A549 (cell line): ENCODE measurements around the gene TACC2. TPM values are rescaled to one million over a fixed set of nuclear protein-coding genes. Genes with fewer than 3 reads are reported as not detected.
A peak's percentile ranks its signal among the peaks of the same experiment; 100 is the strongest.

Experiments used
- ATAC-seq, 2 experiments: fragments of 200-7000 bp in 1 of 2; fragments of >200 bp in 1 of 2; cut with Nextera tagmentation in 1 of 2; cut with Tn5 transposase in 1 of 2; 3 replicates each; pipeline versions ENCODE4 v1.8.0 to v1.9.1; 2018 to 2020; ENCODE audit warnings: mild to moderate bottlenecking in 1 of 2, moderate library complexity in 1 of 2
- CTCF ChIA-PET: fragments of 300-600 bp; sonication (Branson Sonifier 250); formaldehyde crosslinking; extraction: SDS; loops from one replicate; lab custom pipeline; 2021; ENCODE audit warnings: antibody characterized with exemption, inconsistent platforms; lab: Yijun Ruan, JAX
- POLR2A ChIA-PET: fragments of 350-600 bp; formaldehyde crosslinking; extraction: SDS; loops from one replicate; lab custom pipeline; 2021; ENCODE audit warnings: antibody characterized with exemption, inconsistent platforms; lab: Yijun Ruan, JAX
- DNase-seq, 2 experiments: peaks; one replicate each; pipeline versions ENCODE4 v3.0.0 to v3.0.0-alpha.2; 2011 to 2016; ENCODE audit warnings: low read depth in 1 of 2, low spot score in 1 of 2
- FAIRE-seq: peaks from 2 replicates; lab custom pipeline; 2011; peaks lifted over from hg19 to GRCh38; lab: Jason Lieb, UNC
- H3K27ac ChIP-seq, 2 experiments: fragments of >200 bp; sonication (Bioruptor Twin); formaldehyde crosslinking; 3 replicates each; pipeline ENCODE4 v1.5.1; 2016 to 2017
- H3K4me1 ChIP-seq: fragments of >200 bp; sonication (Bioruptor Twin); formaldehyde crosslinking; 3 replicates; pipeline ENCODE4 v1.6.1; 2016
- H3K4me2 ChIP-seq: fragments of >200 bp; sonication (Bioruptor Twin); formaldehyde crosslinking; 3 replicates; pipeline ENCODE4 v1.6.1; 2016
- H3K4me3 ChIP-seq: fragments of >200 bp; sonication (Bioruptor Twin); formaldehyde crosslinking; 3 replicates; pipeline ENCODE4 v1.5.1; 2016
- H3K9me3 ChIP-seq: fragments of >200 bp; sonication (Bioruptor Twin); formaldehyde crosslinking; 3 replicates; pipeline ENCODE4 v1.6.1; 2016
- BCL3 ChIP-seq: fragments of >200 bp; sonication (Bioruptor Twin); formaldehyde crosslinking; IDR thresholded peaks from 3 replicates; pipeline ENCODE4 v1.6.1; 2016
- CBX2 ChIP-seq: fragments of 200-600 bp; sonication (generic); IDR thresholded peaks from 2 replicates; pipeline ENCODE4 v1.6.1; 2016; ENCODE audit warnings: low read depth, mild to moderate bottlenecking, borderline replicate concordance
- CBX8 ChIP-seq: fragments of 200-600 bp; sonication (generic); IDR thresholded peaks from 2 replicates; pipeline ENCODE4 v1.6.1; 2016
- CEBPB ChIP-seq, 2 experiments: fragments of >200 bp in 1 of 2; sonication (Bioruptor Twin) in 1 of 2; formaldehyde crosslinking in 1 of 2; IDR thresholded peaks; 2 replicates each; pipeline ENCODE4 v1.6.1; 2012 to 2016
- E2F6 ChIP-seq: IDR thresholded peaks from 2 replicates; pipeline ENCODE4 v1.6.1; 2012; ENCODE audit warnings: low read depth, borderline replicate concordance
- EHF ChIP-seq: fragments of 250-450 bp; sonication (Bioruptor Pico); IDR thresholded peaks from 2 replicates; pipeline ENCODE4 v1.5.0; 2020; ENCODE audit warnings: mild to moderate bottlenecking
- HDAC2 ChIP-seq: fragments of 200-600 bp; sonication (generic); IDR thresholded peaks from 2 replicates; pipeline ENCODE4 v1.6.1; 2016
- HES2 ChIP-seq: fragments of >200 bp; sonication (Bioruptor Twin); formaldehyde crosslinking; IDR thresholded peaks from 2 replicates; pipeline ENCODE4 v1.6.1; 2016
- HOXA7 ChIP-seq: fragments of 250-450 bp; sonication (Bioruptor Pico); IDR thresholded peaks from 2 replicates; pipeline ENCODE4 v1.5.0; 2020; ENCODE audit warnings: mild to moderate bottlenecking, moderate library complexity
- HOXB5 ChIP-seq: fragments of 250-450 bp; sonication (Bioruptor Pico); IDR thresholded peaks from 2 replicates; pipeline ENCODE4 v1.5.0; 2020; ENCODE audit warnings: mild to moderate bottlenecking, moderate library complexity
- JUN ChIP-seq, 2 experiments: fragments of >200 bp; sonication (Bioruptor Twin); formaldehyde crosslinking; IDR thresholded peaks; 2 replicates in 1 of 2; 3 replicates in 1 of 2; pipeline ENCODE4 v1.6.1; 2016 to 2017
- MAFK ChIP-seq: fragments of 450-650 bp; IDR thresholded peaks from 2 replicates; pipeline ENCODE4 v1.6.1; 2014; ENCODE audit not compliant: partially characterized antibody
- MAZ ChIP-seq: fragments of 150-350 bp; IDR thresholded peaks from 2 replicates; pipeline ENCODE4 v1.6.1; 2014; ENCODE audit warnings: antibody characterized with exemption, low read depth, low read length, borderline replicate concordance
- NPAS2 ChIP-seq: fragments of 250-450 bp; sonication (Bioruptor Pico); IDR thresholded peaks from 2 replicates; pipeline ENCODE4 v1.8.0; 2022; ENCODE audit warnings: mild to moderate bottlenecking, moderate library complexity, borderline replicate concordance
- PBX3 ChIP-seq: IDR thresholded peaks from 2 replicates; pipeline ENCODE4 v1.6.1; 2012
- PHF8 ChIP-seq: fragments of 200-600 bp; sonication (generic); IDR thresholded peaks from 2 replicates; pipeline ENCODE4 v1.6.1; 2016; ENCODE audit warnings: low read depth, mild to moderate bottlenecking, antibody characterized with exemption, moderate library complexity, borderline replicate concordance
- POLR2A ChIP-seq: IDR thresholded peaks from 2 replicates; pipeline ENCODE4 v1.6.1; 2012; ENCODE audit warnings: mild to moderate bottlenecking, low read length
- POLR2AphosphoS2 ChIP-seq: conservative IDR thresholded peaks from 2 replicates; pipeline ENCODE4 v1.6.1; 2012; ENCODE audit warnings: low read length, improper control_type of control experiment, inconsistent platforms
- RAD21 ChIP-seq, 2 experiments: fragments of >200 bp in 1 of 2; sonication (Bioruptor Twin) in 1 of 2; formaldehyde crosslinking in 1 of 2; IDR thresholded peaks in 1 of 2; conservative IDR thresholded peaks in 1 of 2; 2 replicates in 1 of 2; 3 replicates in 1 of 2; pipeline ENCODE4 v1.6.1; 2012 to 2018; ENCODE audit warnings: inconsistent platforms in 1 of 2
- RCOR1 ChIP-seq: fragments of 150-350 bp; IDR thresholded peaks from 2 replicates; pipeline ENCODE4 v1.6.1; 2014; ENCODE audit warnings: antibody characterized with exemption, low read length, low read depth
- REST ChIP-seq: fragments of 200-600 bp; sonication (generic); IDR thresholded peaks from 2 replicates; pipeline ENCODE4 v1.6.1; 2016; ENCODE audit warnings: antibody characterized with exemption, mild to moderate bottlenecking, moderate library complexity
- RFX5 ChIP-seq: fragments of 450-650 bp; IDR thresholded peaks from 2 replicates; pipeline ENCODE4 v1.7.1; 2014; ENCODE audit warnings: antibody characterized with exemption, mild to moderate bottlenecking, moderate library complexity
- TFCP2L1 ChIP-seq: fragments of 250-450 bp; sonication (Bioruptor Pico); IDR thresholded peaks from 2 replicates; pipeline ENCODE4 v1.5.0; 2021; ENCODE audit warnings: mild to moderate bottlenecking
- ZFP36 ChIP-seq: fragments of 450-650 bp; IDR thresholded peaks from 2 replicates; pipeline ENCODE4 v1.6.1; 2014; ENCODE audit warnings: borderline replicate concordance; ENCODE audit not compliant: partially characterized antibody
- ZNF302 ChIP-seq: fragments of 250-450 bp; sonication (Bioruptor Pico); IDR thresholded peaks from 2 replicates; pipeline ENCODE4 v1.9.0; 2021; ENCODE audit warnings: inconsistent platforms, mild to moderate bottlenecking, moderate library complexity
- WGBS: methylation state at CpG from one replicate; pipeline ENCODE4 v1.1.6; 2017; ENCODE audit errors: missing lambda C conversion rate; 5-methylcytosine and 5-hydroxymethylcytosine counted together
- polyA plus RNA-seq, 4 experiments: library from polyadenylated mRNA; depleted of rRNA in 3 of 4; stranded (reverse); fragments of >200 nt; fragmentation: RNase III in 1 of 4; extraction: RNeasy Plus Mini Kit Qiagen cat#74134 plus additional on column Dnase treatment in 1 of 4; gene quantifications; 2 replicates in 3 of 4; 3 replicates in 1 of 4; pipeline ENCODE4 v1.2.3, GENCODE V29; 2011 to 2017

Gene TACC2
- polyA plus RNA-seq, 2 of the 4 experiments (the other 2 are of a cell fraction) = 83.3 to 128 TPM

GRCh38 chr10:122158362-122158761 is 169.4 kb downstream of the TACC2 start:
- ChIA-PET POLR2A (no interaction called here), CTCF (interaction anchor here (4.4 kb wide), 1 partner anchor 16 kb away, joined by 26 read pairs; no protein-coding TSS in a partner anchor)
- FAIRE-seq (no peak), ATAC-seq (no peak), DNase-seq (no peak)
- Histone ChIP-seq H3K4me3 (no peak overlapping the region), H3K4me2 (no peak overlapping the region), H3K9me3 (no peaks in the 10 kb centered on the region), H3K4me1 (peaks cover 17% of the 10 kb centered on the region), H3K27ac (no peak overlapping the region)
- WGBS = 97% methylated on average over 4 of the region's 4 CpGs
- TF ChIP-seq HES2 (no peak), NPAS2 (CRISPR knock-in tag) (no peak), POLR2AphosphoS2 (no peak), EHF (CRISPR knock-in tag) (no peak), CBX8 (no peak), MAFK (no peak), CEBPB (IDR thresholded peaks at IDR 0.05) (no peak), RAD21 (conservative IDR thresholded peaks at IDR 0.05 in 1 of 2, IDR thresholded peaks at IDR 0.05 in 1 of 2) (no peak), TFCP2L1 (CRISPR knock-in tag) (no peak), HOXB5 (CRISPR knock-in tag) (no peak), PBX3 (no peak), ZNF302 (CRISPR knock-in tag) (no peak)

- no peak for DNase-seq
- FAIRE-seq = no peak
- ChIA-PET POLR2A (no interaction called here), CTCF (interaction anchor here (1.5 to 4.4 kb wide), 2 partner anchors 17 to 46 kb away, joined by 3 to 26 read pairs; no protein-coding TSS in a partner anchor)
- Histone ChIP-seq H3K4me1 (peaks cover 20% of the 10 kb centered on the region), H3K4me3 (no peak overlapping the region), H3K4me2 (no peak overlapping the region), H3K27ac (no peak overlapping the region), H3K9me3 (no peaks in the 10 kb centered on the region)
- TF ChIP-seq RCOR1 (no peak), JUN (IDR thresholded peaks at IDR 0.05) (no peak), HOXA7 (CRISPR knock-in tag) (no peak), PHF8 (no peak), BCL3 (no peak), E2F6 (no peak)
- 82% methylated on average over 15 of the region's 17 CpGs for WGBS
- ATAC-seq = peak in 1 of 2 experiments; percentile 7; a peak in 2 of 6 replicates
Observed at GRCh38 chr10:122159141-122159970, 170.4 kb downstream of the TACC2 start.

GRCh38 chr10:122161795-122162194 is 172.8 kb downstream of the TACC2 start:
- POLR2A ChIA-PET = no interaction called here
- no peak overlapping the region for H3K4me2 ChIP-seq
- CTCF ChIA-PET = interaction anchor here (1.2 to 2.7 kb wide), 6 partner anchors 8 to 273 kb away, joined by 3 to 9 read pairs (median 6); no protein-coding TSS in a partner anchor
- no peak for FAIRE-seq
- peaks cover 26% of the 10 kb centered on the region for H3K4me1 ChIP-seq
- no peak overlapping the region for H3K4me3 ChIP-seq
- no peaks in the 10 kb centered on the region for H3K9me3 ChIP-seq
- no peak for ATAC-seq
- no peak overlapping the region for H3K27ac ChIP-seq
- no peak for DNase-seq
- 83% methylated on average over 8 of the region's 8 CpGs for whole genome bisulfite sequencing
- TF ChIP-seq ZFP36 (no peak), JUN (IDR thresholded peaks at IDR 0.05) (no peak), HOXA7 (CRISPR knock-in tag) (no peak), POLR2A (no peak), POLR2AphosphoS2 (no peak), CBX2 (no peak), E2F6 (no peak), RFX5 (no peak), CEBPB (IDR thresholded peaks at IDR 0.05) (no peak), MAZ (no peak), EHF (CRISPR knock-in tag) (no peak), REST (no peak), HDAC2 (no peak)
